Midbrain (tissue), 1 donor: ENCODE measurements around the gene ZBED5.

Experiments
- DNase-seq: peaks from one replicate; lab custom pipeline; 2025; lab: John Stamatoyannopoulos, UW

Gene ZBED5

GRCh38 chr11:10878408-10879214 is 20.8 kb upstream of the ZBED5 start:
- DNase-seq, result no peak

- DNase-seq, result no peak
These were observed 18.3 kb upstream of the ZBED5 start for GRCh38 chr11:10876158-10876557.

GRCh38 chr11:10875430-10876021 is 17.7 kb upstream of the ZBED5 start:
- DNase-seq, result no peak

GRCh38 chr11:10872097-10872496 is 14.2 kb upstream of the ZBED5 start:
- no peak for DNase-seq

GRCh38 chr11:10868352-10868751 is 10.5 kb upstream of the ZBED5 start:
- no peak for DNase-seq

GRCh38 chr11:10866893-10867331 is 9.1 kb upstream of the ZBED5 start:
- DNase-seq, result no peak

GRCh38 chr11:10865837-10866270 is 8.0 kb upstream of the ZBED5 start:
- no peak for DNase-seq

- no peak for DNase-seq
These were observed 6.8 kb upstream of the ZBED5 start for GRCh38 chr11:10864688-10865087.

- no peak for DNase-seq
These were observed 4.6 kb upstream of the ZBED5 start for GRCh38 chr11:10862446-10862845.

GRCh38 chr11:10861799-10862198 is 3.9 kb upstream of the ZBED5 start:
- no peak for DNase-seq

- no peak for DNase-seq
These were observed 3.2 kb upstream of the ZBED5 start for GRCh38 chr11:10861047-10861446.

- DNase-seq, result peak; percentile 60
These were observed 829 bp upstream of the ZBED5 start for GRCh38 chr11:10858439-10859325.

GRCh38 chr11:10857459-10857708 is 469 bp downstream of the ZBED5 start:
- no peak for DNase-seq

GRCh38 chr11:10856689-10857458 is 979 bp downstream of the ZBED5 start:
- peak; percentile 41 for DNase-seq

- no peak for DNase-seq
These were observed 2.6 kb downstream of the ZBED5 start for GRCh38 chr11:10855295-10855694.

- no peak for DNase-seq
These were observed 9.6 kb downstream of the ZBED5 start for GRCh38 chr11:10847960-10848860.

GRCh38 chr11:10846660-10847059 is 11.2 kb downstream of the ZBED5 start:
- DNase-seq, result no peak

GRCh38 chr11:10845589-10845988 is 12.3 kb downstream of the ZBED5 start:
- no peak for DNase-seq

- no peak for DNase-seq
These were observed 13.1 kb downstream of the ZBED5 start for GRCh38 chr11:10844796-10845195.

GRCh38 chr11:10844356-10844755 is 13.5 kb downstream of the ZBED5 start:
- no peak for DNase-seq

GRCh38 chr11:10838881-10839280 is 19.0 kb downstream of the ZBED5 start:
- no peak for DNase-seq
